HL-60 (cell line): ENCODE results near the gene PHLDB2.

Experiments used
- DNase-seq, 2 experiments: peaks; one replicate each; pipeline ENCODE4 v3.0.0-alpha.2; 2010 to 2020; ENCODE audit warnings: low read depth in 1 of 2, low spot score in 1 of 2
- H3K27ac ChIP-seq: fragments of 250-450 bp; sonication (Bioruptor Pico); replicated peaks from 2 replicates; pipeline ENCODE4 v1.5.1; 2020; ENCODE audit warnings: mild to moderate bottlenecking, moderate library complexity
- H3K27me3 ChIP-seq: fragments of 250-450 bp; sonication (Bioruptor Pico); 2 replicates; pipeline ENCODE4 v1.5.1; 2021; ENCODE audit warnings: mild to moderate bottlenecking, moderate library complexity; ENCODE audit not compliant: insufficient read depth, poor library complexity, severe bottlenecking
- H3K4me3 ChIP-seq: replicated peaks from 2 replicates; pipeline ENCODE4 v1.5.1; 2011; ENCODE audit warnings: mild to moderate bottlenecking, control low read depth, low read length; ENCODE audit not compliant: insufficient read depth
- CTCF ChIP-seq: IDR thresholded peaks from one replicate; pipeline ENCODE4 v1.5.1; 2011; ENCODE audit warnings: low read length, control low read depth, inconsistent platforms; ENCODE audit not compliant: insufficient read depth
- GABPA ChIP-seq: IDR thresholded peaks from 2 replicates; pipeline ENCODE4 v1.6.1; 2012; ENCODE audit warnings: low read depth
- POLR2AphosphoS5 ChIP-seq: IDR thresholded peaks from 2 replicates; pipeline ENCODE4 v1.6.1; 2012; ENCODE audit warnings: low read depth
- SPI1 ChIP-seq: IDR thresholded peaks from 2 replicates; pipeline ENCODE4 v1.6.1; 2012; ENCODE audit warnings: low read depth, mild to moderate bottlenecking, borderline replicate concordance
- TF ChIP-seq, protein P1 (sequence below): IDR thresholded peaks from 2 replicates; pipeline ENCODE4 v1.6.1; 2012; ENCODE audit warnings: low read depth; ENCODE audit not compliant: insufficient replicate concordance

Gene PHLDB2

GRCh38 chr3:112001526-112001925, 142.5 kb downstream of the PHLDB2 start:
- no peak for DNase-seq
- Histone ChIP-seq H3K27me3 (peaks cover 14% of the 10 kb centered on the region), H3K27ac (no peak overlapping the region), H3K4me3 (no peak overlapping the region)
- TF ChIP-seq, protein P1, sequence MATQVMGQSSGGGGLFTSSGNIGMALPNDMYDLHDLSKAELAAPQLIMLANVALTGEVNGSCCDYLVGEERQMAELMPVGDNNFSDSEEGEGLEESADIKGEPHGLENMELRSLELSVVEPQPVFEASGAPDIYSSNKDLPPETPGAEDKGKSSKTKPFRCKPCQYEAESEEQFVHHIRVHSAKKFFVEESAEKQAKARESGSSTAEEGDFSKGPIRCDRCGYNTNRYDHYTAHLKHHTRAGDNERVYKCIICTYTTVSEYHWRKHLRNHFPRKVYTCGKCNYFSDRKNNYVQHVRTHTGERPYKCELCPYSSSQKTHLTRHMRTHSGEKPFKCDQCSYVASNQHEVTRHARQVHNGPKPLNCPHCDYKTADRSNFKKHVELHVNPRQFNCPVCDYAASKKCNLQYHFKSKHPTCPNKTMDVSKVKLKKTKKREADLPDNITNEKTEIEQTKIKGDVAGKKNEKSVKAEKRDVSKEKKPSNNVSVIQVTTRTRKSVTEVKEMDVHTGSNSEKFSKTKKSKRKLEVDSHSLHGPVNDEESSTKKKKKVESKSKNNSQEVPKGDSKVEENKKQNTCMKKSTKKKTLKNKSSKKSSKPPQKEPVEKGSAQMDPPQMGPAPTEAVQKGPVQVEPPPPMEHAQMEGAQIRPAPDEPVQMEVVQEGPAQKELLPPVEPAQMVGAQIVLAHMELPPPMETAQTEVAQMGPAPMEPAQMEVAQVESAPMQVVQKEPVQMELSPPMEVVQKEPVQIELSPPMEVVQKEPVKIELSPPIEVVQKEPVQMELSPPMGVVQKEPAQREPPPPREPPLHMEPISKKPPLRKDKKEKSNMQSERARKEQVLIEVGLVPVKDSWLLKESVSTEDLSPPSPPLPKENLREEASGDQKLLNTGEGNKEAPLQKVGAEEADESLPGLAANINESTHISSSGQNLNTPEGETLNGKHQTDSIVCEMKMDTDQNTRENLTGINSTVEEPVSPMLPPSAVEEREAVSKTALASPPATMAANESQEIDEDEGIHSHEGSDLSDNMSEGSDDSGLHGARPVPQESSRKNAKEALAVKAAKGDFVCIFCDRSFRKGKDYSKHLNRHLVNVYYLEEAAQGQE: no peak
- no peak for TF ChIP-seq GABPA
- TF ChIP-seq SPI1: no peak
- no peak for TF ChIP-seq POLR2AphosphoS5
- no peak for TF ChIP-seq CTCF

- H3K27me3 ChIP-seq: peaks cover 16% of the 10 kb centered on the region
- H3K27ac ChIP-seq: no peak overlapping the region
- DNase-seq: no peak
- TF ChIP-seq POLR2AphosphoS5 (no peak), CTCF (no peak), SPI1 (no peak), GABPA (no peak)
- TF ChIP-seq, protein P1: no peak
- H3K4me3 ChIP-seq: no peak overlapping the region
Measured at GRCh38 chr3:112002096-112002971, 143.3 kb downstream of the PHLDB2 start.

- no peak for DNase-seq
- TF ChIP-seq GABPA (no peak), POLR2AphosphoS5 (no peak), SPI1 (no peak), CTCF (no peak)
- TF ChIP-seq, protein P1: no peak
- Histone ChIP-seq H3K4me3 (no peak overlapping the region), H3K27me3 (peaks cover 16% of the 10 kb centered on the region), H3K27ac (no peak overlapping the region)
Measured at GRCh38 chr3:112003321-112004080, 144.4 kb downstream of the PHLDB2 start.
